ENCODE measurements around the gene MT1E.
"Not testable (repeated sequence)": the region's sequence is repeated elsewhere in the genome, so short reads cannot be mapped to it uniquely, and the experiment has no call there.

GRCh38 chr16:56623184-56623583, 2.4 kb upstream of the MT1E start:
- not testable (repeated sequence) for TF ChIP-seq POLR2A, TAF1, POU2F2, POLR2AphosphoS5 (IDR thresholded peaks at IDR 0.05; ENCODE audit: low read depth, low read length)
